Measurements from ENCODE around the gene HOXA3. TPM values are rescaled to one million over a fixed set of nuclear protein-coding genes. Genes with fewer than 3 reads are reported as not detected.

HOXA3 gene
- total RNA-seq, 1 donor from 2014 or later = not detected

DNA sequence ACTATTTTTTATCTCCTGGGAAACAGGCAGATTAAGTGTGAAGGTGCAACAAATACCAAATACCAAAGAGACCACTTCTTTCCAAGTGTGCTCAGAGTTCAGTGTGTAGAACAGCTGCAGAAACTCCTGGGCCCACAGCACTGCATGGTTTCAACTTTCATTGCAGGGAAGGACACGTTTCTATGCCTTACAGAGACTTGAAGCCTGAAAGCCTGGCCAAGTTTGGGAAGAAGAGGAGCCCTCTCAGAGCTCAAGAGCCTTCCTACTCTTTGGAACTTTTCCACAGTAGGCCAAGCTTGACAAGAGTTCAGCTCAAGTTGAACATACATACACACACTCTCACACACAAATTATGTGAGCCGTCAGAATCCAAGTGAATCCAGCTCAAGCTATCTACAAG lies 24.3 kb downstream of the HOXA3 start:
- no peaks in the 10 kb centered on the region for H3K36me3 Mint-ChIP-seq (ENCODE audit: unreplicated experiment)
- no peak for DNase-seq
- no peak overlapping the region for H3K27ac Mint-ChIP-seq (ENCODE audit: unreplicated experiment)
- H3K9me3 Mint-ChIP-seq (ENCODE audit: unreplicated experiment) = peaks cover 9% of the 10 kb centered on the region
- H3K4me3 Mint-ChIP-seq (ENCODE audit: unreplicated experiment) = no peak overlapping the region
- TF ChIP-seq, protein P1, sequence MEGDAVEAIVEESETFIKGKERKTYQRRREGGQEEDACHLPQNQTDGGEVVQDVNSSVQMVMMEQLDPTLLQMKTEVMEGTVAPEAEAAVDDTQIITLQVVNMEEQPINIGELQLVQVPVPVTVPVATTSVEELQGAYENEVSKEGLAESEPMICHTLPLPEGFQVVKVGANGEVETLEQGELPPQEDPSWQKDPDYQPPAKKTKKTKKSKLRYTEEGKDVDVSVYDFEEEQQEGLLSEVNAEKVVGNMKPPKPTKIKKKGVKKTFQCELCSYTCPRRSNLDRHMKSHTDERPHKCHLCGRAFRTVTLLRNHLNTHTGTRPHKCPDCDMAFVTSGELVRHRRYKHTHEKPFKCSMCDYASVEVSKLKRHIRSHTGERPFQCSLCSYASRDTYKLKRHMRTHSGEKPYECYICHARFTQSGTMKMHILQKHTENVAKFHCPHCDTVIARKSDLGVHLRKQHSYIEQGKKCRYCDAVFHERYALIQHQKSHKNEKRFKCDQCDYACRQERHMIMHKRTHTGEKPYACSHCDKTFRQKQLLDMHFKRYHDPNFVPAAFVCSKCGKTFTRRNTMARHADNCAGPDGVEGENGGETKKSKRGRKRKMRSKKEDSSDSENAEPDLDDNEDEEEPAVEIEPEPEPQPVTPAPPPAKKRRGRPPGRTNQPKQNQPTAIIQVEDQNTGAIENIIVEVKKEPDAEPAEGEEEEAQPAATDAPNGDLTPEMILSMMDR (IDR thresholded peaks at IDR 0.05; ENCODE audit: partially characterized antibody, unreplicated experiment) = no peak
- no peaks in the 10 kb centered on the region for H3K4me1 Mint-ChIP-seq (ENCODE audit: low read depth, unreplicated experiment)
- peaks cover 42% of the 10 kb centered on the region for H3K27me3 Mint-ChIP-seq (ENCODE audit: unreplicated experiment)

DNA sequence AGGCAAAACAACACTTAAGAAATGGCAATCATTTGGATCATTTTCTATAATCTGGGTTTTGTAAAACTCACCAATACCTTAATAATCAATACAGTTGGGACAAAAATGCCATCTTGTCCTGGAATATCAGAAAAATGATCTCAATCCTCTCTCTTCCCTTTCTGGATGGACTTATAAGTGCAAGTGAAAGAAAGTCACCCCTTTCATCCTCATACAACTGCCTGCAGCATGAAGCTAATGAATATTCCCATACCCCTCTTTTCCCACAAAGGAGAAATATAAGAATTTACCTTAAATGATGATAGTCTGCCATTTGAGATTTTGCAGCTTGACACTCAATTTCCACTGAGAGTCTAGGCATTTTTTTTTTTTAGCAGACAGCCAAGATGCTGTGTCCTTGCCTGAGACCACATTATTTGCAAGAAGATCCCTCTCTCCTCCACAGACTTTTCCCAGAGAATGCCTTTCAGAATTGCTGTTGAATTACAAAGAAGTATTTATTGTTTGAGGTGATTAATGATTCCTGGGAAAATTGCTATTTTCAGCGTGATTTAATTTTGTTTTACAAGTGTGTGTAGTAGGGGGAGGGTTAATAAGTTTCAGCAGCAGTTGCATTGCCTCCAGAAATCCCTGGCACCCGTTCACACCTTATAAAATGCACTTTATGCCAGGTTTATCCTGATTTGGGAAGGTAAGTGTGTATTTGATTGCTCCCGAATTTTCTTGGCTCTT lies 25.6 kb downstream of the HOXA3 start:
- DNase-seq = no peak
- Mint-ChIP-seq H3K27me3 (ENCODE audit: unreplicated experiment) (peaks cover 43% of the 10 kb centered on the region), H3K4me1 (ENCODE audit: low read depth, unreplicated experiment) (no peaks in the 10 kb centered on the region), H3K27ac (ENCODE audit: unreplicated experiment) (no peak overlapping the region), H3K9me3 (ENCODE audit: unreplicated experiment) (peaks cover 11% of the 10 kb centered on the region), H3K4me3 (ENCODE audit: unreplicated experiment) (no peak overlapping the region), H3K36me3 (ENCODE audit: unreplicated experiment) (no peaks in the 10 kb centered on the region)
- TF ChIP-seq, protein P1 (IDR thresholded peaks at IDR 0.05; ENCODE audit: partially characterized antibody, unreplicated experiment) = no peak

DNA sequence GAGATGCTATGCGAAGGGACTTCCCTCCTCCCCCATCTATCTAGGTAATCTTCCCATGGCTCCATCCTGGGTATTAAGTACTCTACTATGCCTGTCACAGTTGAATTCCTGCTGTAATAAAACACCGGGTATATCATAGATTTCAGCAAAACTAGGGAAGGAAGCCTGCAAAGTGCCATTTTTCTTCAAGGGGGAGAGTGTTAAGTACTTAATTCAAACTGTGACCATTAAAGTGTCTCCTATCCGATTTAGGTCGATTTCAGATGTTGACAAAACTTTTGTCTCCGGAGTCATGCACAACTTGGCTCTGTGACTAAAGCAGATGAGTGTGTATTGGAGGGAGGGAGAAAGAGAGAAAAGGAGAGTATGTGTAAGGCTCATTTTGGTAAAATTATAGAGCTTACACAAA lies 26.4 kb downstream of the HOXA3 start:
- TF ChIP-seq, protein P1 (IDR thresholded peaks at IDR 0.05; ENCODE audit: partially characterized antibody, unreplicated experiment) = no peak
- Mint-ChIP-seq H3K4me3 (ENCODE audit: unreplicated experiment) (no peak overlapping the region), H3K4me1 (ENCODE audit: low read depth, unreplicated experiment) (no peaks in the 10 kb centered on the region), H3K36me3 (ENCODE audit: unreplicated experiment) (no peaks in the 10 kb centered on the region), H3K27ac (ENCODE audit: unreplicated experiment) (no peak overlapping the region), H3K27me3 (ENCODE audit: unreplicated experiment) (peaks cover 37% of the 10 kb centered on the region), H3K9me3 (ENCODE audit: unreplicated experiment) (peaks cover 10% of the 10 kb centered on the region)
- no peak for DNase-seq

DNA sequence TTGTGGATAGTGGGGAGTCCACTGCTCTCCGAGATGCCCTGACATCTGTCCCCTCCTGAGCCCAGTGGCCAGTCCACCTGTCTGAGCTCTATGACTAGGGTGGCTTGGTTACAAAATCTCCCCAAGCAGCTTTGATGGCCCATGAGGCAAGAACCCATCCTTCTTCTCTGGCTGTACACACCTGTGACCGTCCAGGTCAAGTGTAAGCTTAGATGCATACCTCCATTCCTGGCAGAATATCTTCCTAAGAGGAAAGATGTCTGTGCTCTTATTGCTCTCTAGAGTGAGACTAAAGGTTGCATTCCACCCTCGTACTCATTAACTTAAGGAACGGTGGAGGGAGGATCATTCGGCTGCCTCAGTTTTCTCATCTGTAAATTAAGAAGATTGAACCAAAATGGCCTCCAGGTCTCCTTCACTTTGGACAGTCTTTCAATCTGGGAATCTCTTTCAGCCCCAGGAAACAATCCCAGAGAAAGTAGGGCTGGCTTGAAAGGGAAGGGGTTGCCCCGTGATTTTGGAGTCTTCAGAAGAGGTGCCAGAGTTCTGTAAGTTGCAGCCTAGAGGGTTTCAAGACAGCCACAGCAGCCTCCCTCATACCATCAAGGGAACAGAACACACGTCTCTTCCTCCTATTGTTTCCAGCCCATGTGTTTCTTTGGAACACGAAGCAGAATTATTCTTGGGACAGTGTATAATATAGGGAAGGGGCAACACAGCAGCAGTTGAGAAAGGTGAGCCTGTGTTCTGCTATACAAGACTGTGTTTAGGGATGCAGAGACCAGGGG lies 27.3 kb downstream of the HOXA3 start:
- Mint-ChIP-seq H3K4me3 (ENCODE audit: unreplicated experiment) (no peak overlapping the region), H3K27me3 (ENCODE audit: unreplicated experiment) (peaks cover 39% of the 10 kb centered on the region), H3K4me1 (ENCODE audit: low read depth, unreplicated experiment) (no peaks in the 10 kb centered on the region), H3K27ac (ENCODE audit: unreplicated experiment) (no peak overlapping the region), H3K36me3 (ENCODE audit: unreplicated experiment) (no peaks in the 10 kb centered on the region), H3K9me3 (ENCODE audit: unreplicated experiment) (peaks cover 10% of the 10 kb centered on the region)
- DNase-seq = no peak
- TF ChIP-seq, protein P1 (IDR thresholded peaks at IDR 0.05; ENCODE audit: partially characterized antibody, unreplicated experiment) = no peak
